Ishikawa (cell line): ENCODE data around the gene SLC9C2.

ENCODE experiments used
- CEBPB ChIP-seq: IDR thresholded peaks from 2 replicates; pipeline ENCODE4 v1.6.1; 2012
- CREB1 ChIP-seq: IDR thresholded peaks from 2 replicates; pipeline ENCODE4 v1.6.1; 2012; ENCODE audit warnings: low read depth
- EGR1 ChIP-seq: IDR thresholded peaks from 2 replicates; pipeline ENCODE4 v1.6.1; 2012
- EP300 ChIP-seq: IDR thresholded peaks from 2 replicates; pipeline ENCODE4 v1.6.1; 2012; ENCODE audit warnings: borderline replicate concordance
- FOXM1 ChIP-seq: IDR thresholded peaks from 2 replicates; pipeline ENCODE4 v1.6.1; 2012; ENCODE audit warnings: low read depth, borderline replicate concordance
- NFIC ChIP-seq: IDR thresholded peaks from 2 replicates; pipeline ENCODE4 v1.6.1; 2012
- RAD21 ChIP-seq: IDR thresholded peaks from 2 replicates; pipeline ENCODE4 v1.6.1; 2012; ENCODE audit warnings: low read depth
- TAF1 ChIP-seq: IDR thresholded peaks from 2 replicates; pipeline ENCODE4 v1.6.1; 2012; ENCODE audit warnings: low read depth, mild to moderate bottlenecking
- TCF12 ChIP-seq: IDR thresholded peaks from 2 replicates; pipeline ENCODE4 v1.6.1; 2012; ENCODE audit warnings: low read depth
- TEAD4 ChIP-seq: IDR thresholded peaks from 2 replicates; pipeline ENCODE4 v1.6.1; 2012
- YY1 ChIP-seq: IDR thresholded peaks from 2 replicates; pipeline ENCODE4 v1.6.1; 2012; ENCODE audit warnings: low read depth
- ZBTB7A ChIP-seq: IDR thresholded peaks from 2 replicates; pipeline ENCODE4 v1.6.1; 2012; ENCODE audit warnings: low read depth
- TF ChIP-seq, protein P1 (sequence below): IDR thresholded peaks from 2 replicates; pipeline ENCODE4 v1.6.1; 2012; ENCODE audit warnings: low read depth, mild to moderate bottlenecking
- TF ChIP-seq, protein P2 (sequence below): IDR thresholded peaks from 2 replicates; pipeline ENCODE4 v1.6.1; 2012

DNA sequence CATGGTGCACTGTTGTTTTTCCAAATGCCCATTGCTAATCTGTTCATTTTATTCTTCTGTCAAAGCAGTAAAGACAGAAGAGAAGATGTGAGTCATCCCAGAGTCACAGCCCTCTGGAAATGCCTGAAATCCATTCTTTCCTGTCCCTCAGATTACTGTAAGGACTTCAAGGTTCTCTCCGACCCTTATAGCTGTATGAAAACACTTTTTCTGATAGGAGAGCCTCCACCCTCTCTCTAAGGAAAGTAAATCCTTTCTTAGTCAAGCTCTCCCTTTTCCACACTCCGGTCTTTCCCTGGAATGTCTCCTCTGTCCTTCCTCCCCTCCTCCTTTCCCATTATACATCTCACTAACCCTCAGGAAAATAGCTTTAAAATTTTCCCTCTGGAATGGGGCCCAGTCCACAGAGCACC, 129.3 kb downstream of the SLC9C2 start:
- no peak for TF ChIP-seq EP300
- no peak for TF ChIP-seq RAD21
- TF ChIP-seq NFIC: no peak
- no peak for TF ChIP-seq TAF1
- no peak for TF ChIP-seq FOXM1
- no peak for TF ChIP-seq YY1
- no peak for TF ChIP-seq TEAD4
- no peak for TF ChIP-seq EGR1
- TF ChIP-seq ZBTB7A: no peak
- TF ChIP-seq CREB1: no peak
- TF ChIP-seq, protein P1, sequence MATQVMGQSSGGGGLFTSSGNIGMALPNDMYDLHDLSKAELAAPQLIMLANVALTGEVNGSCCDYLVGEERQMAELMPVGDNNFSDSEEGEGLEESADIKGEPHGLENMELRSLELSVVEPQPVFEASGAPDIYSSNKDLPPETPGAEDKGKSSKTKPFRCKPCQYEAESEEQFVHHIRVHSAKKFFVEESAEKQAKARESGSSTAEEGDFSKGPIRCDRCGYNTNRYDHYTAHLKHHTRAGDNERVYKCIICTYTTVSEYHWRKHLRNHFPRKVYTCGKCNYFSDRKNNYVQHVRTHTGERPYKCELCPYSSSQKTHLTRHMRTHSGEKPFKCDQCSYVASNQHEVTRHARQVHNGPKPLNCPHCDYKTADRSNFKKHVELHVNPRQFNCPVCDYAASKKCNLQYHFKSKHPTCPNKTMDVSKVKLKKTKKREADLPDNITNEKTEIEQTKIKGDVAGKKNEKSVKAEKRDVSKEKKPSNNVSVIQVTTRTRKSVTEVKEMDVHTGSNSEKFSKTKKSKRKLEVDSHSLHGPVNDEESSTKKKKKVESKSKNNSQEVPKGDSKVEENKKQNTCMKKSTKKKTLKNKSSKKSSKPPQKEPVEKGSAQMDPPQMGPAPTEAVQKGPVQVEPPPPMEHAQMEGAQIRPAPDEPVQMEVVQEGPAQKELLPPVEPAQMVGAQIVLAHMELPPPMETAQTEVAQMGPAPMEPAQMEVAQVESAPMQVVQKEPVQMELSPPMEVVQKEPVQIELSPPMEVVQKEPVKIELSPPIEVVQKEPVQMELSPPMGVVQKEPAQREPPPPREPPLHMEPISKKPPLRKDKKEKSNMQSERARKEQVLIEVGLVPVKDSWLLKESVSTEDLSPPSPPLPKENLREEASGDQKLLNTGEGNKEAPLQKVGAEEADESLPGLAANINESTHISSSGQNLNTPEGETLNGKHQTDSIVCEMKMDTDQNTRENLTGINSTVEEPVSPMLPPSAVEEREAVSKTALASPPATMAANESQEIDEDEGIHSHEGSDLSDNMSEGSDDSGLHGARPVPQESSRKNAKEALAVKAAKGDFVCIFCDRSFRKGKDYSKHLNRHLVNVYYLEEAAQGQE: no peak
- TF ChIP-seq, protein P2, sequence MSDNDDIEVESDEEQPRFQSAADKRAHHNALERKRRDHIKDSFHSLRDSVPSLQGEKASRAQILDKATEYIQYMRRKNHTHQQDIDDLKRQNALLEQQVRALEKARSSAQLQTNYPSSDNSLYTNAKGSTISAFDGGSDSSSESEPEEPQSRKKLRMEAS: no peak
- no peak for TF ChIP-seq CEBPB
- TF ChIP-seq TCF12: no peak
